IPS-18a (cell line): ENCODE results near the gene ABHD10.

Experiments used
- H3K27ac ChIP-seq: one replicate; pipeline ENCODE4 v1.5.1; 2013; ENCODE audit warnings: low read length
- H3K27me3 ChIP-seq: one replicate; pipeline ENCODE4 v1.6.1; 2013; ENCODE audit warnings: mild to moderate bottlenecking, low read length; ENCODE audit not compliant: control insufficient read depth, insufficient read depth
- H3K36me3 ChIP-seq: one replicate; pipeline ENCODE4 v1.6.1; 2013; ENCODE audit warnings: low read depth, low read length; ENCODE audit not compliant: control insufficient read depth
- H3K4me1 ChIP-seq: one replicate; pipeline ENCODE4 v1.6.1; 2013; ENCODE audit warnings: low read depth, low read length; ENCODE audit not compliant: control insufficient read depth
- H3K4me3 ChIP-seq: one replicate; pipeline ENCODE4 v1.5.1; 2013; ENCODE audit warnings: low read length
- H3K9ac ChIP-seq: one replicate; pipeline ENCODE4 v1.6.1; 2013; ENCODE audit warnings: mild to moderate bottlenecking, low read length, moderate library complexity
- H3K9me3 ChIP-seq: one replicate; pipeline ENCODE4 v1.6.1; 2013; ENCODE audit warnings: low read depth, low read length; ENCODE audit not compliant: control insufficient read depth

Gene ABHD10

DNA sequence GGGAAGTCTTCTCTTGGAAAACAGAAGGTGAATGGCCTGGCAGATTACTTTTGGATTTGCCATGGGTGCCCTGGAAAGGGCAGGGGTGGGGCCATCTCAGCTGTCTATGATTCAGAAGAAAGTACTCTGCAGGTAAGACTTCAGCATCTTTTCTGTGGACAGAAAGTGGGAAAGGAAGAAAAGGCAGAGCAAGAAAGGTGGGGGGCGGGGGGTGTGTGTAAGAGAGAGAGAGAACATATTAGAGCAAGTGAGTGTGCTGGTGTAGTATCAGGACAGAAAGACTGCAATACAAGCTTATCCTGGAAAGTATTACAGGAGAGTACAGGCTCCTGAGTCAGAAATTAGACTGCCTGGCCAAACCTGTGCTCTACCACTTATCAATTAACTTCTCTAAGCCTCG lies 25.4 kb downstream of the ABHD10 start:
- H3K9ac ChIP-seq: no peak overlapping the region
- H3K4me1 ChIP-seq: peaks cover 21% of the 10 kb centered on the region
- H3K36me3 ChIP-seq: peaks cover 14% of the 10 kb centered on the region
- H3K9me3 ChIP-seq: no peaks in the 10 kb centered on the region
- no peak overlapping the region for H3K4me3 ChIP-seq
- peaks cover 31% of the 10 kb centered on the region for H3K27me3 ChIP-seq
- no peak overlapping the region for H3K27ac ChIP-seq

DNA sequence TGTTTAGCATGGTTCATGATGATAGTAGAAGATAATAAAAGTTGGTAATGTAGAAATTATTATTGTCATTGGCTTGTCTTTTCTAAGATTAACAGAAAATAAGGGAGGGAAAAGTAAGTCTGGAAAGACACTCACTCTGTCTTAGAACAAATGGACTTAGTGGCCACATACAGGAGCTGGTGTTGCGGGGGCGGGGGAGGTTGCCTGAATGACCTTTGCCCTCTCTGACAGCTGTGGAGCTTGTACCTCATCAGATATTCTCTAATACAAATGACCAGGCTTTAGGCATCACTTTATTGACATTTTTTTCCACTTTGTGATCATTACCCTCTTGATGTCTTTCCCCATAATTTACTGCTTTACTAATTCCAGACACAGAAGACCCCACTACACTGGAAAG lies 25.8 kb downstream of the ABHD10 start:
- H3K9me3 ChIP-seq: no peaks in the 10 kb centered on the region
- no peak overlapping the region for H3K4me3 ChIP-seq
- H3K27me3 ChIP-seq: peaks cover 26% of the 10 kb centered on the region
- H3K36me3 ChIP-seq: peaks cover 14% of the 10 kb centered on the region
- peaks cover 20% of the 10 kb centered on the region for H3K4me1 ChIP-seq
- no peak overlapping the region for H3K27ac ChIP-seq
- H3K9ac ChIP-seq: no peak overlapping the region

DNA sequence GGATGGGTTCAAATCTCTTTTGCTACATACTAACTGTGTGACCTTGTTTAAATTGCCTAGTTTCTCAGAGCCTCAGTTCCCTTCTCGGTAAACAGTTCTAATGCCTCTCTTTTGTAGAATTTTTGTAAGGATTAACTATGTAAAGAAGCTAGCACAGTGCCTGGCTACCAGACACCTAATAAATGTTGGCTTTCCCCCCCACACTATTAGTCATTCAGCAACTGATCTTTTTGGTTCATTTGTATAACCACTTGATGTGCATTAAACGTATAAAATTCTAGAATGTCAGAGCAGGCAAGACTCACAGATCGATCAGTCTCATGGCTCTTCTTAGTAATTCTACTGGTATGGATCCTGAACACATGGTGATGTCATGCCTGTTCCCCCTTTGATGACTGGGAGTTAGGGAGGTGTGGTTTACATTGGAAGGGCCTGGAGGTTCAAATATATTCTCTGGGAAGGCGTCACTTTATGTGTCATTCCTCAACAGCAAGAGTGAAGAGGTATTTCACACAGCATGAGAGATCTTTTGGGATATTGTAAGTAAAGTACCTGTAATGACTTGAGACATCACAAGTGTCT lies 26.4 kb downstream of the ABHD10 start:
- H3K27ac ChIP-seq: no peak overlapping the region
- H3K4me3 ChIP-seq: no peak overlapping the region
- H3K9me3 ChIP-seq: no peaks in the 10 kb centered on the region
- H3K9ac ChIP-seq: no peak overlapping the region
- H3K4me1 ChIP-seq: peaks cover 15% of the 10 kb centered on the region
- peaks cover 21% of the 10 kb centered on the region for H3K27me3 ChIP-seq
- peaks cover 14% of the 10 kb centered on the region for H3K36me3 ChIP-seq

DNA sequence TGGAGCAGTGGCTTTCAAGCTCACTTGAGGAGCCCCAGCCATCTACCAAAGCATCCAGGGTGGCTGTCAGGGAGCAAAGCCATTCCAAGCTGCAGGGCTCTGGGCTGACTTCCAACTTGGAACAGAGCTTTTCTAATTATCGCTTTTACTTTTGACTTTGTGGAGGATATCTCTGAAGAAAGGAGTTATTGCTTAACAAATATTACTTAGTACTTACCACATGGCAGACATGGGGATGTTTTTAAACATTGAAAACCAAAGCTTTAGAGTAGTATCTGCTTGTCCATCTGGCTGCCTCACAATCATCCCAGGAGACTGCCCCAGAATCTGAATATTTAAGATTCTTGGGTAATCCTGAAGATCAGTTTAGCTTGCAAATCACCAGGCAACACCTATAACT lies 28.8 kb downstream of the ABHD10 start:
- H3K9me3 ChIP-seq: no peaks in the 10 kb centered on the region
- no peak overlapping the region for H3K4me3 ChIP-seq
- no peak overlapping the region for H3K9ac ChIP-seq
- peaks cover 1% of the 10 kb centered on the region for H3K27me3 ChIP-seq
- no peak overlapping the region for H3K27ac ChIP-seq
- H3K36me3 ChIP-seq: peaks cover 19% of the 10 kb centered on the region
- H3K4me1 ChIP-seq: no peaks in the 10 kb centered on the region

DNA sequence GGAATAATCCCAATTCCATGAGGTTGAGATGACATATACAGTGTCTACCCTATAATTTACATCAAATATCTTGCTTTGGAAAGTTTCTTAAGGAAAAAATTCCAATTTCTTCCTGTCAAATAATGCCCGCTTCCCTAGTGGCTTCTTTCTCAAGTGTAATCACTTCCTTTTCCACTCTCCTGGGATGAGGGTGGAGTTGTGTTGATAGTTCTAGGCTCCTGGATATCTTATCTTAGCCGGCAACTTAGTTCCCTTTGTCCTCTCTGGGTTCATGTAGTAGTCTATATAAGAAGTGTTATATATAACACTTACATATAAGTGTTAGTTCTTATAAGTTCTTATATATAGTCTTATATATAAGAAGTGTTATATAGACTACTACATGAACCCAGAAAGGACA lies 30.8 kb downstream of the ABHD10 start:
- no peak overlapping the region for H3K27ac ChIP-seq
- no peaks in the 10 kb centered on the region for H3K4me1 ChIP-seq
- no peak overlapping the region for H3K9ac ChIP-seq
- H3K36me3 ChIP-seq: peaks cover 15% of the 10 kb centered on the region
- H3K27me3 ChIP-seq: no peaks in the 10 kb centered on the region
- no peak overlapping the region for H3K4me3 ChIP-seq
- no peaks in the 10 kb centered on the region for H3K9me3 ChIP-seq

DNA sequence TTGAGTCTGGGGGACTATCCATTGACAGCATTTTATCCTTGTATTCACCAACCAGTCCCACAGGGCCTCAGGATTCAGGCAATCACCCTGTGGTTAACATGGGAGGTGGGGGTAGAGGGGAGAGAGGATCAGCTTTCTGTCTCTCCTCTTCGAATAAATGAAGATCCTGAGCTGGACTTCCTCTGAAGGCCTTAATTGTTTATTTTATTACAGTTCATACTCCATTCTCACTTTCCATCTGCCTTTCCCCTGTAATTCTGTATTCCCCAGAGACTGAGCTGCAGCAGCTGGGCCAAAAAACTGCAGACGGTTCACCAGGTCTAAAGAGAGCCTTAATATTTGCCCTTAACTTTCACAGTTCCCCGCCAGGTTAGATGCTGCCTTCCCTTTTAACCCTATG lies 31.8 kb downstream of the ABHD10 start:
- H3K9me3 ChIP-seq: no peaks in the 10 kb centered on the region
- H3K4me1 ChIP-seq: no peaks in the 10 kb centered on the region
- H3K27me3 ChIP-seq: no peaks in the 10 kb centered on the region
- H3K27ac ChIP-seq: no peak overlapping the region
- H3K9ac ChIP-seq: no peak overlapping the region
- no peak overlapping the region for H3K4me3 ChIP-seq
- H3K36me3 ChIP-seq: peaks cover 9% of the 10 kb centered on the region

DNA sequence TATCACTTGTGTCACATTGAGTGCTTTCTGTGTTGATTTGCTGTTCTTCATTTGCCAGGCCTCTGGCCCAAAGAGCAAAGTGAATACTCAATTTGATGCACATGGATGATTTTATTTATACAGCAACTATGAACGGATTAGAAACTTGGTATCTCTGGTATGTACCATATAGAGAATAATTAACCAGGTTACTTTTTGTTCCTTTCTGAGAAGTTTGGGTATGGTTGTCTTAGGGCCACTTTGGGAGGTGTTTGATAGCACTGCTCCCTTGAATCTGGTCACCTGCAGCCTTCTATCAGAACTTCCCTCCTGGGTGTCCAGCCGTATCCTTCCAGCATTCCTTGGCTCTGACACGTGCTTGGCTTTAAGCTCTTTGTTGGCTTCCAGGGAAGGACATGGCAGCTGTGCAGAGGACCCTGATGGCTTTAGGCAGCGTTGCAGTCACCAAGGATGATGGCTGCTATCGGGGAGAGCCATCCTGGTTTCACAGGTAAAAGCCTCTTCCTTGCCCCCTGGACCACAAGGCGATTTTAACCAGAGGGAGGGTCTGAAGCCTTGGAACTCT lies 32.6 kb downstream of the ABHD10 start:
- Histone ChIP-seq H3K36me3 (peaks cover 6% of the 10 kb centered on the region), H3K27ac (no peak overlapping the region), H3K9ac (no peak overlapping the region), H3K27me3 (no peaks in the 10 kb centered on the region), H3K4me3 (no peak overlapping the region), H3K9me3 (no peaks in the 10 kb centered on the region), H3K4me1 (no peaks in the 10 kb centered on the region)

DNA sequence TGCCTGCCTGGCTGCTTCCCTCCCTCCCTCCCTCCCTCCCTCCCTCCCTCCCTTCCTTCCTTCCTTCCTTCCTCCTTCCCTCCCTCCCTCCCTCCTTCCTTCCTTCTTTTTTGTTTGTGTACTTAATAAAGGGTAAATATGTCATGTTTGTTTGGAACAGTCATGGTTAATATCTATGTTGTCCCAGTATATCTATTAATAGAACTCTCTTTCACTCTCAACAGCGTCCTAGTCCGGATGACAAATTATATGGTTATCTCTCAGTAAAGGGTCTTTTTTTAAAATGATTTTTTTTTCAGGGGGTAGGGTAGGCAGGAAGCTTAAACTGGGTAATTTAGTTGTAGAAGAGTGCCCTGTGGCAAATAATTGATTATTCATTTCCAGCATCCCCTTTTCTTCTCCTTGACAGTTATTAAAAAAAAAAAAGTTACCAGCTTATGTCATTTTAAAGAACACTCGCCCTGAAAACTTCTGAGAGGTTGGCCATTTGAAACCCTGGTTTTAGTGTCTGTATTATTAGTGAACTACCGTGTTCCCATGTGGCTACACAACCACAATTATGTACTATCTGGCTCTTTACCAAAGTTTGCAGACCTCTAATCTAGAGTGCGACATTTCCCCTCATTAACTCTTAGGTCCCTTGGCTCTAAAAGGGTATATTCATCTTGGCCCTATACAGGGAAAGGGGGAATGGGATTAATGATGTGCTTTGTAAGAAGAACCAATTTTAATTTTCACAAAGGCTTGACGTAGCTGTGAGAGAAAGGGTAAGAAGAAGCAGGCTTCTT lies 33.6 kb downstream of the ABHD10 start:
- Histone ChIP-seq H3K36me3 (peaks cover 6% of the 10 kb centered on the region), H3K4me3 (no peak overlapping the region), H3K4me1 (no peaks in the 10 kb centered on the region), H3K9me3 (no peaks in the 10 kb centered on the region), H3K27me3 (no peaks in the 10 kb centered on the region), H3K27ac (no peak overlapping the region), H3K9ac (no peak overlapping the region)

DNA sequence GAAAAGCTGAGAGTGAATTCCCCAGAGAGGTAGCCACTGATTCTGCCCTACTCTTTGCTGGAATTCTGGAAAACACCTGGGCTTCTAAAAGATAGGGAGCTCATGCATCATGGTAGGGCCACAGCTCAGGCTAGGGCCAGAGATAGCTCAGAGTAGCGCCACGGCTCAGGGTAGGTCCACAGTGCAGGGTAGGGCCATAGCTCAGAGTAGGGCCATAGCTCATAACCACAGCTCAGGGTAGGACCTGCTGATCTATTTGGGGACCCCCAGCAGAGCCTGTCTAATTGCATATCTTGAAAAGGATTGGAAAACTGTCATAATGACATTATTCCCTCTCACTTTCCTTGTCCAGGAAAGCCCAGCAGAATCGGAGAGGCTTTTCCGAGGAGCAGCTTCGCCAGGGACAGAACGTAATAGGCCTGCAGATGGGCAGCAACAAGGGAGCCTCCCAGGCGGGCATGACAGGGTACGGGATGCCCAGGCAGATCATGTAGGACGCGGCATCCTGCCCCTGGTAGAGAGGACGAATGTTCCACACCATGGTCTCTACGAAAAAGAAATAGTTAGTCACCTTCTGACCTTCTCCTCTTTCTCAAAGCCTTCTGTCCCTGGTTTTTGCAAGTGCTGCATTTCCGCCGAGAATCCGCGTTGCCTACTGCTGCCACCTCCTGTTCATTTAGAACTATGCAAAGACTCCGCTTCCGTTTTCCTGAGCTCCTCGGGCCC lies 34.4 kb downstream of the ABHD10 start:
- Histone ChIP-seq H3K36me3 (peaks cover 6% of the 10 kb centered on the region), H3K27me3 (no peaks in the 10 kb centered on the region), H3K4me3 (no peak overlapping the region), H3K9me3 (no peaks in the 10 kb centered on the region), H3K9ac (no peak overlapping the region), H3K27ac (no peak overlapping the region), H3K4me1 (no peaks in the 10 kb centered on the region)

DNA sequence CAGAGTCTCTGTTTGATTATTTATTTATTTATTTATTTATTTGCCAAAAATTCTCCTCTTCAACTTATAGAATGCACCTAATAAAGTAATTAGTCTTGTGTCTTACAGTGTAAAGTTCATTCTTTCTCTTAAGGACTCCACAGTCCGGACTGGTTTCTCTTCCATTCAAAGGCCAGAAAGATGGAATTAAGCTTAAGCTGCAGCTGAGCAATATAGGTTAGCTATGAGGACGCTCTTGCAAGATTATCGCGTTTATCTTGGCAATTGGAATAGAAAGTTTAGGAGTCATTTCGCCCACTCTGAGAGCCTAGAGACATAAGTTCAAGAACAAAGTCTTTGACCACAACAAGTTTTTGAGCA lies 34.9 kb downstream of the ABHD10 start:
- Histone ChIP-seq H3K36me3 (peaks cover 6% of the 10 kb centered on the region), H3K27ac (no peak overlapping the region), H3K4me1 (no peaks in the 10 kb centered on the region), H3K9ac (no peak overlapping the region), H3K27me3 (no peaks in the 10 kb centered on the region), H3K9me3 (no peaks in the 10 kb centered on the region), H3K4me3 (no peak overlapping the region)

DNA sequence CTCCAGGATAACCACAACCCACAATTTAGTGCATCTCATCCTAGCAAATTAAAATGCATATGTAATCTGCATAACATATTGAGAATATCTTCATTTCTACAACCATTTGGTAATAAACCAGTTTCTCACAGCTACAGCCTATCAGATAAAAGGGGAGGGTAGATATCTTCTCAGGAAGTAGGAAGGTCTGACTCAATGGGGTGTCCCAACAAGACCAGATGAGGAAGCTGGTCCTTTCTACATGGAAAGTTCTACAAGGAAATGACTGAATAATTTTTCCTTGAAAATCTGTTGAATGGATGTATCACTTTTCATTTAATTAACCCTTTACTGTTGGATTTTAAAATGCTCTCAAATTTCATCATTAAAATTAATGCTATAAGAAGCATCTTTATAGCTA lies 38.3 kb downstream of the ABHD10 start:
- Histone ChIP-seq H3K36me3 (no peaks in the 10 kb centered on the region), H3K27ac (no peak overlapping the region), H3K27me3 (no peaks in the 10 kb centered on the region), H3K4me3 (no peak overlapping the region), H3K4me1 (no peaks in the 10 kb centered on the region), H3K9me3 (no peaks in the 10 kb centered on the region), H3K9ac (no peak overlapping the region)
